ENCODE results near the gene DAG1.

- TF ChIP-seq EZH2 (IDR thresholded peaks at IDR 0.05), result no peak
- no peak for TF ChIP-seq POLR2AphosphoS5 (IDR thresholded peaks at IDR 0.05; ENCODE audit: borderline replicate concordance, low read depth, low read length)
These were observed 83.2 kb downstream of the DAG1 start for GRCh38 chr3:49553324-49553691.

Measured in SK-N-MC (cell line).